ENCODE data around the gene SAMD4B.

SAMD4B gene

DNA sequence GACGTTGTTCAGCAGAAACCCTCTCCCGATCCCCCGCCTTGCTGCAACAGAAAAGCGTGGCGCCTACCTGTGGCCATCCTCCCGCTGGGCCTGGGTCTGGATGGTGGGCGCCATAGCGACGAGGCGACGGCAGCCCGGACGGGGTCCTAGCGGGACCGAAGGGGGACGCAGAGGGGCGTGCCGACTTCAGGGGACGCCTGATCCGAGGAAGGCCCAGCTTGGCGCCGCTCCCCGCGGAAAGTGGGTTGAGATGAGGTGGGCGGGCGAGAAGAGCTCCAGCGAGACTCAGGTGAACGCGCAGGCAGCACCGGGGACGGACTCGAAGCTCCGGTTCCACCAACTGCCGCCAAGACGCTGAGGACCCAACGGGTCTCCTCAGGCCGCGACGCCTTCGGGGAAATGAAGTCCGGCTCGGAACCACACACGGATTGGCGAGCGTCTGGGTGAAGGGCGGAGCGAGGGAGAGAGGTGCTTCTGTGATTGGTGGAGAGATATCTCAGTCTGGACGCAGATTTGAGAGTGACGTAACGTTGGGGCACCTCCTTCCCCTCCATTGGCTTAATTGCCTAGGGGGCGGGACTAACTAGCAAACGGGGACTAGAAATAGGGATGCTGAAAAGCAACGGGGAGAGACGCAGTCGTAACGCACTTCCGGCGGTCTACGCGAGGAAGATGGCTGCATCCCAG lies 48.7 kb downstream of the SAMD4B start, which contains the start of the genes MED29 and PAF1:
TSS of gene MED29 (plus strand) at position 628 of the 687 bp plus-strand sequence. CDS start at position 673, 45 bp downstream.
TSS of gene PAF1 (minus strand) at position 356 of the 687 bp plus-strand sequence. CDS start at position 114, 242 bp downstream.
- peak; percentile 81 to 91 for DNase-seq (ENCODE audit: low read depth in 2 of 2)

- peak; percentile 96 for DNase-seq (ENCODE audit: low read depth in 2 of 2)
Measured at GRCh38 chr19:39397360-39398296, 55.4 kb downstream of the SAMD4B start.

GRCh38 chr19:39398297-39398864 lies 56.2 kb downstream of the SAMD4B start:
- peak in 1 of 2 donors; percentile 37 for DNase-seq (ENCODE audit: low read depth in 2 of 2)

DNA sequence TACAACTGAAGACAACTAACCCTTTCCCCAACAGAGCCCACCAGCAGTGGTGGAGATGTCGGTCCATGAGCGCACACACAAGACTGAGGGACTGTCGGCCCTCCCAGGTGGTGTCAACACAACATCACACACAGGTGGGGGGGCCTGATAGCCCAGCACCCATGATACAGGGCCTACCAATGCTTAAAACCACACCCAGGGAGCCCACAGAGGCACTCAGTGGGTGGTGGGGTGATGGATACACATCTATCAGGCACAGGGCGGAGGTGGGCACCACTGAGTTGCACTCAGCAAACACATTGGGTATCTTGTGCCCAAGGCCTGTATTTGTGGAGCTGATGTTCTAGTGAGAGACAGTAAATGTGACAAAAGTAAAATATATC lies 57.4 kb downstream of the SAMD4B start:
- DNase-seq (ENCODE audit: low read depth in 2 of 2) = no peak

DNA sequence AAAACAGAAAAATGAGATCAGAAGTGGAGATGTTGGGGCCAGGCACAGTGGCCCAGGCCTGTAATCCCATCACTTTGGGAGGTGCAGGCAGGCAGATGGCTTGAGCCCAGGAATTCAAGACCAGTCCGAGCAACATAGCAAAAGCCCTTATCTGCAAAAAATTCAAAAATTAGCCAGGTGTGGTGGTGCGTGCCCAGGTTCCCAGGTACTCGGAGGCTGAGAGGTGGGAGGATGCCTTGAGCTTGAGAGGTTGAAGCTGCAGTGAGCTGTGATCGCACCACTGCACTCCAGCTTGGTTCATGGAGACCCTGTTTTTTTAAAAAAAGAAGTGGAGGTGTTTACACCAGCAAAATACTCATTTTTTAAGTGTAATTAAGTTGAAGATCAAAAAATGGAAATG lies 57.8 kb downstream of the SAMD4B start:
- no peak for DNase-seq (ENCODE audit: low read depth in 2 of 2)

DNA sequence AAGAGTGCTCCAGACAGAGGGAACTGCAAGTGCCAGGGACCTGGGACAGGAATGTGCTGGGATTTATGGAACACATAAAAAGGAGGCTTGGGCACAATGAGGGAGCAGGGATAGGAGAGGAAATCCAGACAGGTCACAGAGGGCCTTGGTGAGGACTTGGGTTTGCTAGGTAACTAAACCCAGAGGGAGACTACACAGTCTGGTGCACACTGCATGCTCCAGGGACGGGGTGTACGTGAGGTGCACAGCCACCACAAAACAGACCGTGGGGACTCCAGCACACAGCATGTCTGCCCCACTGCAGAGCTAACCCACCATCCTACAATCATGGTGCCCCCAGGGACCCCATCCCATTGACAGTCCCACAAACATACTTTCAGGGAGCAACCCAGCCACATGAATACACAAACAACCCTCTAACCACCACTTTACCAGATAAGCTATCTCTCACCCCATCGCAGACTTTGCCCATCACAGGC lies 58.9 kb downstream of the SAMD4B start:
- no peak for DNase-seq (ENCODE audit: low read depth in 2 of 2)

- peak; percentile 55 to 59 for DNase-seq (ENCODE audit: low read depth in 2 of 2)
Measured at GRCh38 chr19:39401549-39402345, 59.5 kb downstream of the SAMD4B start.

- DNase-seq (ENCODE audit: low read depth in 2 of 2) = peak; percentile 69 to 78
Measured at GRCh38 chr19:39402346-39403300, 60.4 kb downstream of the SAMD4B start.

DNA sequence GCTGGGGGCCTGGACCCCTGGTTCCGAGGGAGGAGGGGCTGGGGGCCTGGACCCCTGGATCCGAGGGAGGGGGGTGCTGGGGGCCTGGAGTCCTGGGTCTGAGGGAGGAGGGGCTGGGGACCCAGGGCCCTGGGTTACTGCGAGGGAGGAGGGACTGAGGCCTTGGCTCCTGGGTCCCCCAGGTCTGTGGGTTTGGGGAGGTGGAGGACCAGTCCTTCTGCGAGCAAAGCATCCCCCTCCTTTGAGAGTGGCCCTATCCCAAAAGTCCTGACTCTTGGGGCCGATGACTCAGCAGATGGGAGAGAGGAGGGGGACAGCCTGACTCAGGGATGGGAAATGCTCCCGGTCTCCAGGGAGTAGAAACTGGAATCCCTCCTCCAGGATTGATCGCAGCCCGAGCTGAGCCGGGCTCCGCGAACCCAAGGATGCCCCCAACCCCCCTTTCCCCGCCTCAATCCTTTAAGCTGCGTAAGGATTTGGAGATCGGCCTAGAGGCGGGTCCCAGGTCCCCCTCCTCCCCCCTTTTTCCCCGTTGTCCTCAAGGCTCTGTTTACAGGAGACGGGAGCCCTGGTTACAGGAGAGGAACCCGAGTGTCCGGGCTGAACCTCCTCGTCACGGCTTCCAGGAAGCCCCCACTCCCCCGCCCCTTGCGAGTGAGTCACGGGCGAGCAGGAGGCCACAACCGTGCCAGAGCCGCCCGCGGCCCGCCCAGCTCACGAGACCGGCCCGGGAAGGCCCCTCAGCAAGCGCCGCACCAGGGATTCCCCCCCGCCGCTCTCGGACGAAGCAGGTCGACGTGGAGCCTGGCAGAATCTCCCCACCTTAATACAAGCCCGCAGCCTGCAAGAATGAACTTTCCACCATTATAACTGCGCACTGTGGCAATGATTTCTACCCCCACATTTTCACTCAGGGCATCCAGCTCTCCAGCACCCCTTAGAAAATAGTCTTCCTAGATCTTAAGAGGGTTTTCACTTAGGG lies 61.4 kb downstream of the SAMD4B start:
- DNase-seq (ENCODE audit: low read depth in 2 of 2) = peak; percentile 86 to 96

GRCh38 chr19:39405261-39405957 lies 63.2 kb downstream of the SAMD4B start:
- no peak for DNase-seq (ENCODE audit: low read depth in 2 of 2)

DNA sequence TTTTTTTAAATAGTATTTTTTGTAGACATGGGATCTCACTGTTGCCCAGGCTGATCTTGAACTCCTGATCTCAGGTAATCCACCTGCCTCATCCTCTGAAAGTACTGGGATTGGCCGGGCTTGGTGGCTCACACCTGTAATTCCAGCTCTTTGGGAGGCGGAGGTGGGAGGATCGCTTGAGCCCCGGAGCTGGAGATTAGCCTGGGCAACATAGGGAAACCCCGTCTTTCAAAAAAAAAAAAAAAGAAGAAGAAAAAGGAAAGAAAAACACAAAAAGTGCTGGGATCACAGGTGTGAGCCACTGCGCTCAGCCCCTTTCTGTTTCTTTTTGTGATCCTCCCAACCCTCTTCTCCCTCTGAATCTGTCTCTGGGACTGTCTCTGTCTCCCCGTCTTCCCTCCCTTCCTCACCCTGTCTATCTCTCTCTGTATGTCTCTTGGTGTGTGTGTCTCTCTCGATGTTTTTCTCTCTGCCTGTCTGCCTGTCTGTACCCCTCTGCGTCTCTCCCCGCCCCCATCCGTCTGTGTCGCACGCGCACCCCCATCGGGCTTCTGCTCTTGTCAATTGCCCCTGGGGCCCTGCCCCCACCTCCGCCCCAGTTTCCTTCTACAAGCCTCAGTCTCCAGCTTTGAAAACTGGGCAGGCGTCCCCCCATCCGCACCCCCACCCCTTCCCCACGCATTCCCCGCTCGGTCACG lies 63.9 kb downstream of the SAMD4B start:
- peak; percentile 83 to 85 for DNase-seq (ENCODE audit: low read depth in 2 of 2)

GRCh38 chr19:39406656-39407409 lies 64.6 kb downstream of the SAMD4B start, which contains the start of gene ZFP36:
Gene ZFP36 (plus strand): TSS chr19:39406847. CDS start chr19:39406905, 58 bp downstream.
- DNase-seq (ENCODE audit: low read depth in 2 of 2) = peak; percentile 85 to 86

- no peak for DNase-seq (ENCODE audit: low read depth in 2 of 2)
Measured at GRCh38 chr19:39407410-39407659, 65.1 kb downstream of the SAMD4B start.

GRCh38 chr19:39407660-39408391 lies 65.6 kb downstream of the SAMD4B start:
- DNase-seq (ENCODE audit: low read depth in 2 of 2) = no peak

DNA sequence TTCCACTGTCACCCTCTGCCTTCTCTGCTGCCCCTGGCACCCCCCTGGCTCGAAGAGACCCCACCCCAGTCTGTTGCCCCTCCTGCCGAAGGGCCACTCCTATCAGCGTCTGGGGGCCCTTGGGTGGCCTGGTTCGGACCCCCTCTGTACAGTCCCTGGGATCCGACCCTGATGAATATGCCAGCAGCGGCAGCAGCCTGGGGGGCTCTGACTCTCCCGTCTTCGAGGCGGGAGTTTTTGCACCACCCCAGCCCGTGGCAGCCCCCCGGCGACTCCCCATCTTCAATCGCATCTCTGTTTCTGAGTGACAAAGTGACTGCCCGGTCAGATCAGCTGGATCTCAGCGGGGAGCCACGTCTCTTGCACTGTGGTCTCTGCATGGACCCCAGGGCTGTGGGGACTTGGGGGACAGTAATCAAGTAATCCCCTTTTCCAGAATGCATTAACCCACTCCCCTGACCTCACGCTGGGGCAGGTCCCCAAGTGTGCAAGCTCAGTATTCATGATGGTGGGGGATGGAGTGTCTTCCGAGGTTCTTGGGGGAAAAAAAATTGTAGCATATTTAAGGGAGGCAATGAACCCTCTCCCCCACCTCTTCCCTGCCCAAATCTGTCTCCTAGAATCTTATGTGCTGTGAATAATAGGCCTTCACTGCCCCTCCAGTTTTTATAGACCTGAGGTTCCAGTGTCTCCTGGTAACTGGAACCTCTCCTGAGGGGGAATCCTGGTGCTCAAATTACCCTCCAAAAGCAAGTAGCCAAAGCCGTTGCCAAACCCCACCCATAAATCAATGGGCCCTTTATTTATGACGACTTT lies 66.4 kb downstream of the SAMD4B start:
- DNase-seq (ENCODE audit: low read depth in 2 of 2) = no peak

All from stimulated activated CD4-positive, alpha-beta T cell treated with anti-CD3 and anti-CD28 coated beads, Interleukin-1b, Interleukin-23, amount 100 ng/mL, for 4 hours (primary cell).